HG03045 (cell line): ENCODE results near the gene HYAL2.
A peak's percentile ranks its signal among the peaks of the same experiment; 100 is the strongest.
"Not testable (repeated sequence)": the region's sequence is repeated elsewhere in the genome, so short reads cannot be mapped to it uniquely, and the experiment has no call there.

Experiments used
- ATAC-seq: cut with Tn5 transposase; IDR thresholded peaks from one replicate; pipeline ENCODE4 v1.9.1; 2021; ENCODE audit warnings: mild to moderate bottlenecking, moderate library complexity; ENCODE audit not compliant: unreplicated experiment

Gene HYAL2

GRCh38 chr3:50272911-50273688, 49.4 kb downstream of the HYAL2 start:
- peak; percentile 54 for ATAC-seq

GRCh38 chr3:50272538-50272910, 50.0 kb downstream of the HYAL2 start:
- not testable (repeated sequence) for ATAC-seq

GRCh38 chr3:50271314-50271936, 51.1 kb downstream of the HYAL2 start:
- no peak for ATAC-seq

GRCh38 chr3:50270422-50271224, 51.9 kb downstream of the HYAL2 start:
- ATAC-seq = no peak

- ATAC-seq = no peak
Measured at GRCh38 chr3:50269977-50270413, 52.5 kb downstream of the HYAL2 start.

GRCh38 chr3:50269460-50269859, 53.1 kb downstream of the HYAL2 start:
- ATAC-seq = no peak

- no peak for ATAC-seq
Measured at GRCh38 chr3:50268703-50269451, 53.7 kb downstream of the HYAL2 start, which contains the start of gene SEMA3B. Gene SEMA3B, plus strand, starts transcription at chr3:50269147. Its CDS starts 94 bp downstream, at chr3:50269241.

GRCh38 chr3:50268276-50268675, 54.3 kb downstream of the HYAL2 start:
- ATAC-seq = no peak
